Fibroblast of skin of right biceps (primary cell): ENCODE measurements around the gene KCTD16.
A peak's percentile ranks its signal among the peaks of the same experiment; 100 is the strongest.

Source experiments
- DNase-seq: peaks from one replicate; pipeline ENCODE4 v3.0.0-alpha.2; 2013

KCTD16 gene

DNA sequence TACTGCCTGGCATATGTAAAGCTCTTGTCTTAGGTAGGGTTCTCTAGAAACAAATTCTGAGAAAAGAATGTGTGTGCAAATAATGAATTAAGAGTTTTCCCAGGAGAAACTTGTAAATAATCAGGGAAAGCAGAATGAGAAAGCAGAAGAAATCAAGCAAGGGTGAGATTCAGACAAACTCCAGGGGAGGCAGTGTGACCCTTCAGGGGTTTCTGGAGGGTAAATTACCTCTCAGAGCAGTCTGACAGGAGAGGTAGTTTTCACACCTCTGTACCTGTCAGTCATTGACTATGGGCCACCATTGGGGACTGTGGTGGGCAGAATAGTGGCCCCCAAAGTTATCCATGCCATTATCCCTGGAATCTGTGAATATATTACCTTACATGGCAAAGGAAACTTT, 124.6 kb downstream of the KCTD16 start:
- DNase-seq, result no peak

DNA sequence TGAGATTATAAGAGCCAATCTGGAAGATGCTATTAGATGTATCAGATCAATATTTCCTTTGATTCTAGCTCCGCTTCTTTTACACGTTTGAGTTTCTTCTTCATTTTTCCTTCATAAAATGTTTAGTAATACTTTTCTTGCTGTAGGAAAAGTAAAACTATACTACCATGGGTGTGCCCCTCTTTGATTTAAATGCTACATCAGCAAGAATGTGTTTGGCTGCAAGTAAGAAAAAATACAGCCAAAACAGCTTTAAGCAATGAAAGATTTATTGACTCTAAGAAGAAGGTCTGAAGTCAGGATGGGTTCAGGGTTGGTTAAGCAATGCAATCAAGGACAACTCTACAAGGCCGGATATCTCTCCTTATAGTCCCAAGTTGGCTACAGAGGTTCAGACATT, 126.4 kb downstream of the KCTD16 start:
- no peak for DNase-seq

DNA sequence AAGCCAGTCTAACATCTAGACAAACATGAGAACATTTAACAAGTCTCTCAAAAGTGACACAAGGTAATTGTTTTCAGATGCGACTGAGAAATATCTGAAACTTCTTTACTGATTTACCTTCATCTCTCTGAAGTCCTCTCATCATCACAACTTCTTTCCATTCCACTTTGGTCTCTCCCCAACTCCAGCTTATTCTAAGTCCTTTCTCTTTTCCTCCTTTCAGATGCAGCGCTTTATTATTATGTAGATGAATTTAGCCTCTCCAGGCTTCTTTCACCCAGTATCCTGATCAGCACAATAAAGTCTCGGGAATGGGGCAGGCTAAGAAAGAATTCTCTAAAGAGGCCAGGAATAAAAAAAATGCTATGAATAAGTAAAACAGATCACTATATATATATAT, 128.0 kb downstream of the KCTD16 start:
- DNase-seq, result no peak

DNA sequence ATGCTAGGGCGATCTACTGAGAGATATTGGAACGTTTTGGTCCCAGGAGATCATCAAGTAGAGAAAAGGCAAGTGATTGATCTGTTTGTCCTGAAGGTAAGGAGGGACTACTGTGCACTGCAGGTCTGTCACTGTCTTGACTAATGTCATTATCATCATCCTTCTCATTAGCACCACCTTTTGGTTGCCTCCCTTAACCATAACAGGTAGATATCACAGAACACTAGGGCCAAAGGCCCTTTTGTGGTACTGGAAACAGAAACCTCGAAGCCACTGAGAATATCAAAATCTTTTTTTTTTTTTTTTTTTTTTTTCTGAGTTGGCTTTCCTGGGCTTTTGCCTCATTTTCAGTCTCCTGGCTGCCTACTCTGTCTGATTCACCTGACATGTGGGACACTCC, 134.0 kb downstream of the KCTD16 start:
- DNase-seq, result no peak

DNA sequence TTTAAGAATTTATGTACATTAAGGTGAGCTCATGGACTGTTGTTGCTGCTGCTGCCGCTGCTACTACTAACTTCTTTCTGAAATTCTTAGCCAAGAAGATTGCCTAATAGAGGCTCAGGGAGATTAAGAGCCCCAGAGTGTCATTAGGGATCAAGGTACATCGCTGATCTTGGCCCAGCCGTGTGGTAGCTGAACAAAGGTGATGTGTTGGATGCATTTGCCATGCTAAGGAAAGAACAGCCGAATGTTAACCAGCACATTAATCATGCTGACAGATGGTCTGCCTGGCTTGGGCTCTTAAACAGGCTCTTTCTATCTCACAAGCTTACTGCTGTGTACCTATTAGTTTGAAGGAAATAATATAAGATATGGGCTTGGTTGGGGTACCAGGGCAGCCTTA, 137.1 kb downstream of the KCTD16 start:
- DNase-seq, result no peak

DNA sequence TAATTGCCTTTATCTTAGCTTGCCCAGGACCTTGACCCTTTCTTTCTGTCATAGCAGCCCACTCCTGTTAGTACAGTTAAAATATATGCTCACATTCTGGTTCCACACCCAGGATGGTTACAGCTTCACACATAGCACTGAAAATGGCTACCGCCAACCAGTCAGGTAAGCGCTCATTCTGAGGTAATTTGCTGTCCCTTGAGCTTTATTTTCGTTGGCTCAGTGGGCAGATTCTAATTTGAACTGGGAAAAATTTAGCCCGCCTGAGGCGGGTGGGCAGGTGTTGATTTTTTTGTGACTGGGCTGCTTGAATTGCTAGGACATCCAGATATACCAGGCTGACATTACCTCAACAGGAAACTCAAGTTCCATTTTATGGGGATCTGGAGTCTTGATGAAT, 137.5 kb downstream of the KCTD16 start:
- DNase-seq, result no peak

DNA sequence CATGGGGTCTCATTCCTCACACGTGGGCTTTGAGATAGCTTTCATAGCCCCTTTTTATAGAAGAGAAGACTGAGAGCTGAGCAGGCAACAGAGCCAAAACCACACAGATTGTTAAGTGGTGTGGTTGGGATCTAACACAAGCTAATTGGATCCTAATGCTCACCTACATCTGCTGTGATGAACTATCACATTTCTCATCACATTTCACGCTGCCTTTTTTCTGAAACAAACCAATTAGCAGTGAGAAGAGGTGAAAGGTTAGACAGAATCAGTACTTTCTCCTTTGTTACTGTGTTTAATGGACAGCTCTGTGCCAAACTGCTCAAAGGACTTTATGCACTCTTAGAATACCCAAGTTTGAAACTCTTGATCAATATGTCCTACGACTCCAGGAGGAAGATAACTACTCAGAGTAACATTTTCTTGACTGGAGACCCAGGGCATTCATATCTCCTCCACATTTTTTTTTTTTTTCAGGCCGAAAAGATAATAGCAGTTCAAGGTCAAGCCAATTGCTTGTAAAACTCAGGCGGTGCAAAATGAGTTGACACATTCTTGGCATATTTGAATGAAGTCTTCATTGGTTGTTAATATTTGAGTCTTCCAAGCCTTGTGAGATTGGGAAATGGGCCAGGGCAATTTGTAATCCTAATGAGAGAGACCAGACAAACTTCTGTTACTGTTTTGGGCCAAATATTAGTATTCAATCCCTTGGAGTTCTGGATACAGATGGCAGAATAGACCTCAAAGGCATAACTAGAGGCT, 138.4 kb downstream of the KCTD16 start:
- peak; percentile 3 for DNase-seq

DNA sequence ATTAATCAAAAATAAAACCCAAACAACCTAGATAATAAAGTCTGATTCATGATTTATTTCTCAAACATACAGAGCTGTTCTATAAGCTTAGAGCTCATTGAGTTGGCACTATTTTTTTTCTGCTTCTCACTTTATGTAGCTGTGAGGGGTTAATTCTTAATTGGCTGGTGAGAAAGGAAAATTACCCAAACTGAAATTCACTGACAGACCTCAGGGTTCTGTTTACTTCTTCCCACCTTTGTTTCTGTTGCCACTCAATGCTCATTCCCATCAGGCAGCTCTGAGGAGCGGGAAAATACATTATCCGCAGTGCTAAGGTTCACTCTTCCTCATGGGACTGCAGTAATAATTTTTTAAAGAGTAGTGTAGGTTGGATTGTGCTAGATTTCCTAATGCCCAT, 139.9 kb downstream of the KCTD16 start:
- no peak for DNase-seq

DNA sequence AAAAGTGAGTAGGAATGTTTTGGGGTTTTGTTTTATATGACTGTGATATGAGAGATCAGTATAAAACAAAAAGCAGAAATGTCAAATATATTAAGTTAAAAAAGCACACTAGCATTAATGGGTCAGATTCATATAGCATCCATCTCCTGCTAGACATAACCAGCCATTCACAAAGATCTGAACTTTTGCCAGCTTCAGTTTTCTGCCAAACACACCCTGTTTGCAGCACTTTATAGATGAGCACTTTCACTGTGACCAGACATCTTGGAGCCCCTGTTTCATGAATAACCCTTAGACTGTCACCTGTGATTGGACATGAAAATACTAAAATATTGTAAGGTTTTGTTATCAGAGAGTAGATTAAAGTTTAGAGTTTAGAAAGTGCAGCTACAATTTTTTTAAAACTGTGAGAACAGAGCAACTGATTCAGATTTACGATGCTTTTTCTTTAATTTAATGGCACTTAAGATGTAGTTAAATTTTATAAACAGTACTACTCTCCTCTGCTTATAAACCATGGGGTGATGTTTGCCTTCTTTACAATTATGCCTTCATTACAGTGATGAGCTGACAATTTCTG, 142.6 kb downstream of the KCTD16 start:
- no peak for DNase-seq

DNA sequence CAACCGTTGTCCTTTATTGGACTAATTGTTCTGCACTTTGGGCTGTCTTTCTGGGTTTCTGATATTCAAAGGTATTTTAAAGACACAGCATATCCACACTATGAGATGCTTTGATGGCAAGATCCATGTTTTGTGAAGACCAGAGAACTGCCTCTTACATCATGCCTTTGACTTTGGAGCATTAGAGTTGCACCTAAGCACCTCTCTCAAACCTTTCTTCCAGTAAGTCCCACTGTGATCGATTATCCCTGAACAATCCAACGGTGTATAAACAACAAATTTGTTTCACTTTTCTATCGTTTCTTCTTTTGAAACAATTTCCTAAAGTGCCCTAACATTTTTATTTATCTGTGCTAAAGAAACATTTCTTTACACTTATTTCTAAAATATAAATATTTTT, 144.4 kb downstream of the KCTD16 start:
- DNase-seq, result no peak

DNA sequence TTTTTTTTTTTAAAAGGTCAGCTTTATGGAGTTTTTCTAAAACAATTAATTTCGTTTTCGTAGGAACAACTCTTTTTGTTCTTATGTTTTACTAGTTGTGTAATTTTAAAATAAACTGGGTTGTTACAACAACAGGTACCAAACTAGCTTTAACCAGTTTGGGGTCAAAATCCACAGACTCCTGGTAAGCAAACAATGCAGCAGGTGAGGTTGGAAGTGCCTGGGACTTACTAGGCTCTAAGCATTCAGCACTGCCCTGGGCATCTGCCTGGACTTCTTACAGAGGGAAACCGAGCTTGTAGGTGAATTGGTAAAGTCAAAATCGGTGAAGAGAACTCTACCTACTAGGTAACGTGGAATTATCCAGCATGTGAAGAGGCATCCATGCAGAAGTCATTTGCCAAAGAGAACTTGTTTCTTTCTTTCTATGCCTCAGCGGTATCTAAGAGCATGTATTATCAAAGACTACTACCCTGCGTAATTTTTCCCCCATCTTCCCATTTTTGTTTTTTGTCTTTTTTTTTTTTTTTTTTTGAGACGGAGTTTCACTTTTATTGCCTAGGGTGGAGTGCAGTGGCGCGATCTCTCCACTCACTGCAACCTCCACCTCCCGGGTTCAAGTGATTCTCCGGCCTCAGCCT, 145.4 kb downstream of the KCTD16 start:
- no peak for DNase-seq

DNA sequence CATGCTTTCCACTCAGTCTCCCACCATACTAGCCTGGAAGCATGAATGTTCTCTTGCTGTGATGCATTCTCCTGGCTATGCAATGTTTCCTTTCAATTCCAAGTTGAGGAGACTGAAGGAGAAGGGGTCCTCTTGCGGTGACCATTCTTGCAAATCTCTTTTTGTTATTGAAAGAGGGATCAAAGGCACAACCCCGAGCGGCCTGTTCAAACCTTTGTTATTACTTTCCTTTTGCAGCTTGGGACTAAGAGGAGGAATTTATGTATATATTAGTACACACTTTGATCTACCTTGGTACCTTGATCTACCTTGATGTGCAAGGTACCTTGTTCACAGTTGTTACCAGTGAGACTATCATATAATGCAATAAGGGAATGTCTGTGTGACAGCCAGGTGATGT, 147.3 kb downstream of the KCTD16 start:
- no peak for DNase-seq

DNA sequence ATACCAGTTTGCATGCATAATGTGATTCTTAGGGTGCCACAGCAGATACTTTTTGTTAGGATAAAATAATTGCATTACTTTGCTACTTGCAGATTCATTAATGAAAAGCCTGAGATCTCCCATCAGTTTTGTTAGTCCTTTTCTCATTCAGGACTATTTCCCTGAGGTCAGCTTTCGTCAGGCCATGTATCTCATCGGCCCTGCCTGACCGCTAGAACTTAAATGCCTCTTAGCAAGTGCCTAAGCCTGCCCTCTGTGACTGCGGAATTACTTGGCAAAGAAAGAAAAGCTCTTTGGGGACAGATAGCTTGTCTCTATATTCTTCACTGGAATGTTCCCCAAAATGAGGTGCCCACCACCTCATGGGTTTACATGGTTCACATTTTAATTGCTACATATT, 147.8 kb downstream of the KCTD16 start:
- no peak for DNase-seq

DNA sequence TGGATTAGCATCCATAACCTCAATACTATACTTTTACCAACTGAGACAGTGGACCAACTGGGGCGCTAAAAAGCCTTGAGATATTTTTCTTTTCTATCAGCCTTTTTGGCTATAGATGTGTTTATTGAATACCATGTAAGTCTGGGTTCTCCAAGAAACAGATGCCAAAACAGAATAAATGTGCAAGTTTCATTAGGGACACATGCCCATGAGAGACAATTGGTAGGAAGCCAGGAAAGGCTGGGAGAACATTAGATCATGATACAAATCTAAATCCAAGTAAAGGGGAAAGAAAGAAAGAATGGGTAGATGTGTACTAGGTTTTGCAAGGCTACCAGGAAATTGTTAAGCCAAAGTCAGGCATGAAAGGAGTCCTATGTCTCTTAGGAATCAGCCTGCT, 152.5 kb downstream of the KCTD16 start:
- DNase-seq, result no peak

DNA sequence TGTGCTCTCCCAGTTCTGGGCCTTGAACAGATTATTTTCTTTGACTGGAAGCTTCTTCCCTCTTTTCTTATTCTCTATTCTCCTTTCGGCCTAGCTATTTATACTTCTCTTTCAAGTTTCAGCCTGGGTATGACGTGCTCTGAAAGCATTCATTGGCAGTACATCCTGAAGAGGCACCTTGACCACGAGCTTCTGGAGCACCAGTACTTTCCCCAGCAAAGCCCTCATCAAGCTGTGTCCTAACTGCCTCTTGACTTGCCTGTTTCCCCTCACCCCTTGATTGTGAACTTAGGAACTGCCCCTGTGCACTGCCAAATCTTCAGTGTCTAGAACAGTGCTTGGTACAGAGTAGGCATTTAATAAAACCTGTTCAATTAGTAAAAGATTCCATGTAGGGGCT, 154.9 kb downstream of the KCTD16 start:
- no peak for DNase-seq

DNA sequence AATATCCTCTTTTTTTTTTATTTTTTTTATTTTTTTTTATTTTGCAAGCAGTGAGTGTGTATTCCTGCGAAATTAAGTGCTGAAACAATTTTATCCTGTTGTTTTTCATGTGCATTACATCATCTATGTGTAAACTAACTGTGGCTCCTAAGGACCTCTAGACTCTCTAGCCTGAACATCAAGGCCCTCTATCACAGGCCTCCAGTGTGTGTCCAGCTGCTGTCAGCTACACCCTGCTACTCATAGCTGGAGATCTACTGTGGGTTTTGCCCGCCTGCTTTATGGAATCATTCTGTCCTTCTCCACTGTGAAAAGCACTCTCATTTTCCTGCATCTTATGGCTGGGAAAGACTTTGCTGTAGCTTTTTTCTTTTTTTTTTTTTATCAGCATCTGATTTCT, 157.8 kb downstream of the KCTD16 start:
- no peak for DNase-seq

DNA sequence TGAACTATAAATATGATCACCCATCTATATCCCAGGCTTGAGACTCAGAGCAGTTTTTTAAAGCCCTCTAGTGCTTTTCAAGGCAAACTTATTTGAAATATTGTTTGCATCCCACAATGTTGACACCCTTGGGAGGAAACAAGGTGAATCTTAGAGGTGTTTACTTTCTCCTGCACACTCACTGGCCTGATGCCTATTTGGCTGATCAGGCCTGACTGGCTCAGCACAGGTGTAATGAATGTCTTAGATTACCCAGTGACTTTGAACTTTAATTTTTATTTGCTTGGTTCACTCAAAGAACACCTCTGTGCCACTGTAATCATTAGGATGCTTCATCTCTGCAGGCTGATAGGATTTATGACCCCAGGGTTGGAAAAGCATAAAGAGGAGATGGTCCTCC, 158.3 kb downstream of the KCTD16 start:
- DNase-seq, result no peak

DNA sequence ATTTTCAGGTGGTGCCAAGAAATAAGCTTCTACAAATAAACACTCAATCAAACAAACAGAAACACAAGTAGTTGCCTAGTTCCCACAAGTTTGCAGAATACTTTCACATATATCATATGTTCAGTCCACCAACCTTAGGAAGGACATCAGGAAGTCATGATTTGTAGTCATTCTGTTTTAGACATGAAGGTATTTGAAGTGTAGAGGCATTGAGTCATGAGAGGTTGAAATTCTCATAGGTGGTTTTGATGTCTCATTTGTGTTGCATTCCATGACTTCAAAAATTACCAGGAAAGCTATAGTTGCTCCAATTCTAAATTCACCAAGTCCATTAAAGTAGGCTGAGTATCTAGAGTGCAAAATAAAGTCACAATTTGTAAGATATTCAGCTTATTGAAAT, 159.0 kb downstream of the KCTD16 start:
- no peak for DNase-seq

DNA sequence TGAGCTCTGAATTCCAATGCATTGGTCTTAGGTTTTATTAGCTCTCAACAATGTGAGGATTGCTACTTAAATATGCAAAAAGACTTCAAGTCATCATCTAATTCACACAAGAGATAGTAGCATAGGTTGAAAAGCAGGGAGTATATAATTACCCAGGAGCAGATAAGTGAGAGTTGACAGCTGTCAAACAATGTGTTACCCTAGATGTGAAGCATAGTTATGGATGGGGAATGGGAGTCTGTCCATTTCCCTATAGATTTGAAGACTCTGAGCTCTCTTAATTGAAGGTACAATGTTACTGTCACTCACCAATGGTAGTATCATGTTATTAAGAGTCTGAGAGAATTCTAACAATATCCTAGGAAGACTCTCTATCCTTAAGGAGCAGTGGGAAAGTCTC, 160.7 kb downstream of the KCTD16 start:
- no peak for DNase-seq

DNA sequence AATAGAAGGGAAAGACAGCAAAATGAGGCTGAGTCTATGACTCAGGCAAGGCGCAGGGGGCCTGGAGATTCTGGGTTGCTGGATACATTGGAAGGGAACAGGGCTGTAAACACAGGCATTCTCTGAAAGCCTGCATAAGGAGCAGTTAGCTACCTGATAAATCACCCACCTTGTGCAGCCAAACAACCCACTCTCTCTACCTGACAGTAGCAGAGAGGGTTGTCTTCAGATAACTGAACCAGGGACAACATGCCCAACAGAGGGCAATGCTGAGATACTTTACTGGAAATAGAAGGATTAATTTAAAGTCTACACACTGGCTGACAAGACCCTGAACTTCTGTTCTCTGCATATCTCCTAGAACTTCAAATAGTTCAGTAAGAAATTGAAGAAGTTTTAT, 161.6 kb downstream of the KCTD16 start:
- no peak for DNase-seq

DNA sequence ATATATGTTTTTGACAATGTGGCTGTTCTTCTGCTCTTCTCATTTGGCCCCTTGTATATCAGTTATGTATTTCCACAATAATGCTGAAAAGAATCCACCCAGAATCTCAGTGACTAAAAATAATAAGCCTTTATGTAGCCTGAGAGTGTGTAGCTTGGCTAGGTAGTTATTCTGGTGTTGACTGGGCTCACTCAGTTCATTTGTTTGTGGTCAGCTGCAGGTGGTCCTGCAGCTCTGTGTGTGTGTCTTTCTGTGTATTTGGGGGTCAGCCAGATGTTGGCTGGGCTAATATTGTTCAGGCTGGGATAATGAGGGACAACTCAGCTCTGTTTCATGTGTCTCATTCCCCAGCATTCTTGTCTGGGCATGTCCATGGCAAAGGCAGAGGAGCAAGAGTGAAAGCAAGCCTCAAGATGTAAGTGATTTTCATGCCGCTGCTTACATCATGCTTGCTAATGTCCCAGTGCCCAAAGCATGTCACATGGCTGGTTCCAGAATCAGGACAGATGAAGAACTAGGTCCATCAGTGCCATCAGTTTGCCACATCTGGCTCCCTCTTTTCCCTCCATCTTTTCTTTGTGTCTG, 162.8 kb downstream of the KCTD16 start:
- no peak for DNase-seq

DNA sequence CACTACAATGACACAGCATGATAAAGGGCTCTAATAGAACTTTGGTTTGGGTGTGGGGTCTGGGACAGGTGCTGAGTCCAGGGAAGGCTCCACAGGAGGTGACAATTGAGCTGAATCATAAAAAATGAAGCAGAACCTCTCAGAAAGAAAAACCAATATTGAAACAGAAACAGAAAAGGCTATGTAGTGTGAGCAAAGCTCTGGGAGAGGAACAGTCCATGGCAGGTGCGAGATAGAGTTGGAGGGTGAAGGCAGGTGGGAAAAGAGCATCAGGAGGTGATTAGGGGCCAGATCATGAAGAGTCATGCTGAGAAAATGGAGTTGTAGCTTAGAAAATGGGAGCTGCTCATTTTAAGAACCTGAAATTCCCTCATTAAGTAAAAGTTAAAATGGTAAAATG, 164.9 kb downstream of the KCTD16 start:
- no peak for DNase-seq

DNA sequence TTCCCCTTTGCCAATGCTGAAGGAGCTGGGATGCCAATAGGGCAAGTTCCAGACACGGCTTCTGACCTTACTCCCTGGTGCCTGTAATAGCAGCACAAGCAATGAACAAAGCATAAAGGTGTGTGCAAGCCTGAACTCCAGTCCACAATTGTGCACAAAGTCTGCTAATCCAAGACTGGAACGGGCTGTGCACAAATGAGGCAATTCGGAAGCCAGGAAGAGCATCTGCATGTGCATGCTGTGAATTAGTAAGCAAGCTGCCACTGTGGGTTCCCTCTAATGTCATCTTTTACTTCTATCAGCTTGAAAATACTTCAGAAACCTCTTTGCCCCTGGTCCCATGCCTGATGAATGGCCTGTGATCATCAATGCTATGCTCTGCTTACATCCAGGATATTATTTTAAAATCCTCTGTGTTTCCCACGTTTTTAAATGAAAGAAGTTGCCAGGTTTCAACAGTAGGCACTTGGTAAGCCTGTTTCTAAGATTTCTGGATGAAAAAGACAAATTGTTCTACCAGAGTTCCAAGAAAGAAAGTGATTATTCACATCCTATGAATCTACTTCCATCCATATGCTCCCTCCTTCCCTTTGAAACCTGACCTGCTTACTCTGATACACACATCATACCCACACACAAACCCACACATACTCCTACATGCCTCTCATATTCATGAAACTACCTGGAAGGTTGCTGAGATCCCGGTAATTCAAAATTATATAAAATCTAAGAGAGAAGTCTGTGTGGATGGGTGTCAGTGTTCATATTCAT, 165.7 kb downstream of the KCTD16 start:
- no peak for DNase-seq
